Esophagus muscularis mucosa (tissue), 4 donors: ENCODE data around the gene HERC4. TPM values are rescaled to one million over a fixed set of nuclear protein-coding genes. Genes with fewer than 3 reads are reported as not detected.
"Not testable (repeated sequence)": the region's sequence is repeated elsewhere in the genome, so short reads cannot be mapped to it uniquely, and the experiment has no call there.

Source experiments
- DNase-seq: peaks from one replicate; pipeline ENCODE4 v3.0.0-alpha.2; 2017; ENCODE audit errors: extremely low spot score
- H3K27ac ChIP-seq, 4 donors: fragments of 200-600 bp; sonication (generic); replicated peaks in 1 of 4; 1 replicate in 3 of 4; 2 replicates in 1 of 4; pipeline ENCODE4 v1.5.1; 2016 to 2019; ENCODE audit warnings: mild to moderate bottlenecking in 1 of 4
- H3K27me3 ChIP-seq, 4 donors: fragments of 200-600 bp; sonication (generic); one replicate each; pipeline versions ENCODE4 v1.5.1 to v1.6.0; 2016 to 2019
- H3K36me3 ChIP-seq, 4 donors: fragments of 200-600 bp; sonication (generic); one replicate each; pipeline ENCODE4 v1.5.1; 2016 to 2019
- H3K4me1 ChIP-seq, 4 donors: fragments of 200-600 bp; sonication (generic); one replicate each; pipeline ENCODE4 v1.5.1; 2016 to 2019
- H3K4me3 ChIP-seq, 4 donors: fragments of 200-600 bp; sonication (generic); 1 replicate in 2 of 4; 2 replicates in 2 of 4; pipeline ENCODE4 v1.5.1; 2016 to 2019; ENCODE audit warnings: mild to moderate bottlenecking in 4 of 4, moderate library complexity in 1 of 4
- H3K9me3 ChIP-seq, 4 donors: fragments of 200-600 bp; sonication (generic); 1 replicate in 3 of 4; 2 replicates in 1 of 4; pipeline ENCODE4 v1.5.1; 2016 to 2019
- CTCF ChIP-seq, 3 experiments: fragments of 200-600 bp in 2 of 3; fragments of 450-650 bp in 1 of 3; sonication (generic) in 2 of 3; IDR thresholded peaks; one replicate each; pipeline ENCODE4 v1.5.1; 2017 to 2019; ENCODE audit warnings: antibody characterized with exemption in 3 of 3, mild to moderate bottlenecking in 2 of 3, moderate library complexity in 1 of 3
- EP300 ChIP-seq: sonication (generic); formaldehyde crosslinking; IDR thresholded peaks from one replicate; pipeline ENCODE4 v1.6.1; 2017; ENCODE audit warnings: antibody characterized with exemption
- POLR2A ChIP-seq: fragments of 450-650 bp; IDR thresholded peaks from one replicate; pipeline ENCODE4 v1.6.1; 2017; ENCODE audit warnings: antibody characterized with exemption, moderate library complexity, mild to moderate bottlenecking, low read depth
- POLR2AphosphoS5 ChIP-seq, 2 donors: sonication (generic); formaldehyde crosslinking; IDR thresholded peaks; one replicate each; pipeline ENCODE4 v1.6.1; 2017; ENCODE audit warnings: antibody characterized with exemption in 2 of 2
- WGBS: methylation state at CpG from one replicate; pipeline ENCODE4 v1.1.5; 2018; 5-methylcytosine and 5-hydroxymethylcytosine counted together
- intact Hi-C: fragments of 100-400 bp; cut with DNase I; formaldehyde crosslinking; loops from one replicate; pipeline ENCODE4 v1.15.1; 2023
- total RNA-seq, 4 donors: library from RNA; depleted of rRNA; stranded (reverse); fragments of >200 nt; gene quantifications; one replicate each; pipeline versions ENCODE4 v1.1.0 to v1.2.1, GENCODE V29; 2016

HERC4 gene
- total RNA-seq, 4 donors from 2014 or later: 24.9 to 42.4 (median 30.1) TPM

GRCh38 chr10:68032113-68032512 lies 43.0 kb downstream of the HERC4 start:
- 94% methylated on average over 2 of the region's 2 CpGs for WGBS
- Histone ChIP-seq H3K36me3 (peaks cover 10 to 72% (median 25%) of the 10 kb centered on the region in 4 donors), H3K27me3 (no peaks in the 10 kb centered on the region), H3K4me3 (no peak overlapping the region), H3K4me1 (no peaks in the 10 kb centered on the region), H3K9me3 (no peaks in the 10 kb centered on the region), H3K27ac (no peak overlapping the region)
- intact Hi-C loops: no loop called here
- DNase-seq: no peak
- no peak for TF ChIP-seq POLR2AphosphoS5 (IDR thresholded peaks at IDR 0.05)
- no peak for TF ChIP-seq EP300
- no peak for TF ChIP-seq CTCF (IDR thresholded peaks at IDR 0.05)
- TF ChIP-seq POLR2A: no peak

GRCh38 chr10:68027429-68027828 lies 47.7 kb downstream of the HERC4 start:
- Histone ChIP-seq H3K4me3 (no peak overlapping the region), H3K9me3 (no peaks in the 10 kb centered on the region), H3K4me1 (no peaks in the 10 kb centered on the region), H3K36me3 (peaks cover 20 to 76% (median 34%) of the 10 kb centered on the region in 4 donors), H3K27me3 (no peaks in the 10 kb centered on the region), H3K27ac (no peak overlapping the region)
- TF ChIP-seq POLR2AphosphoS5 (IDR thresholded peaks at IDR 0.05) (no peak), CTCF (IDR thresholded peaks at IDR 0.05) (no peak), EP300 (no peak), POLR2A (no peak)
- no peak for DNase-seq
- intact Hi-C loops: no loop called here
- 92% methylated on average over 9 of the region's 9 CpGs for WGBS

- Histone ChIP-seq H3K36me3 (peaks cover 20 to 82% (median 53%) of the 10 kb centered on the region in 4 donors), H3K9me3 (no peaks in the 10 kb centered on the region), H3K27ac (no peak overlapping the region), H3K27me3 (no peaks in the 10 kb centered on the region), H3K4me3 (no peak overlapping the region), H3K4me1 (no peaks in the 10 kb centered on the region)
- 100% methylated on average over 1 of the region's 1 CpG for WGBS
- TF ChIP-seq POLR2A: no peak
- no peak for TF ChIP-seq EP300
- no peak for TF ChIP-seq POLR2AphosphoS5 (IDR thresholded peaks at IDR 0.05)
- no peak for TF ChIP-seq CTCF (IDR thresholded peaks at IDR 0.05)
- no peak for DNase-seq
- intact Hi-C loops: no loop called here
These were observed 51.8 kb downstream of the HERC4 start for GRCh38 chr10:68023292-68023691.

GRCh38 chr10:68022324-68022723 lies 52.8 kb downstream of the HERC4 start:
- H3K27me3 ChIP-seq, intact Hi-C loops, H3K4me3 ChIP-seq, H3K4me1 ChIP-seq, DNase-seq, H3K27ac ChIP-seq, H3K9me3 ChIP-seq: not testable (repeated sequence)
- 93% methylated on average over 4 of the region's 4 CpGs for WGBS
- H3K36me3 ChIP-seq: peaks cover 17 to 77% (median 53%) of the 10 kb centered on the region in 4 donors

- H3K27me3 ChIP-seq, H3K4me3 ChIP-seq, H3K9me3 ChIP-seq, DNase-seq, intact Hi-C loops, H3K4me1 ChIP-seq, H3K27ac ChIP-seq: not testable (repeated sequence)
- peaks cover 0 to 74% (median 46%) of the 10 kb centered on the region in 4 donors for H3K36me3 ChIP-seq
- 95% methylated on average over 4 of the region's 4 CpGs for WGBS
These were observed 58.6 kb downstream of the HERC4 start for GRCh38 chr10:68016519-68016918.

- no peaks in the 10 kb centered on the region for H3K27me3 ChIP-seq
- TF ChIP-seq CTCF (IDR thresholded peaks at IDR 0.05) (no peak), POLR2A (no peak), POLR2AphosphoS5 (IDR thresholded peaks at IDR 0.05) (no peak), EP300 (no peak)
- DNase-seq: no peak
- intact Hi-C loops: no loop called here
- H3K9me3 ChIP-seq: no peaks in the 10 kb centered on the region
- WGBS: 94% methylated on average over 11 of the region's 11 CpGs
- no peak overlapping the region for H3K4me3 ChIP-seq
- no peaks in the 10 kb centered on the region for H3K4me1 ChIP-seq
- no peak overlapping the region for H3K27ac ChIP-seq
- peaks cover 9 to 59% (median 38%) of the 10 kb centered on the region in 4 donors for H3K36me3 ChIP-seq
These were observed 64.6 kb downstream of the HERC4 start for GRCh38 chr10:68010426-68010940.
